Ovary (tissue), 3 donors: Measurements from ENCODE around the gene F7.

Source experiments
- CTCF ChIP-seq, 3 donors: fragments of 450-650 bp in 2 of 3; fragments of 200-600 bp in 1 of 3; IDR thresholded peaks; one replicate each; pipeline versions ENCODE4 v1.5.1 to v1.8.0; 2016 to 2022; ENCODE audit warnings: antibody characterized with exemption in 3 of 3, mild to moderate bottlenecking in 1 of 3
- EP300 ChIP-seq: sonication (generic); formaldehyde crosslinking; IDR thresholded peaks from one replicate; pipeline ENCODE4 v1.6.1; 2017; ENCODE audit warnings: antibody characterized with exemption
- POLR2A ChIP-seq: fragments of 450-650 bp; IDR thresholded peaks from one replicate; pipeline ENCODE4 v1.6.1; 2017; ENCODE audit warnings: antibody characterized with exemption, mild to moderate bottlenecking, moderate library complexity
- donor health status: DM: no; HTN: no; CAD: no.

DNA sequence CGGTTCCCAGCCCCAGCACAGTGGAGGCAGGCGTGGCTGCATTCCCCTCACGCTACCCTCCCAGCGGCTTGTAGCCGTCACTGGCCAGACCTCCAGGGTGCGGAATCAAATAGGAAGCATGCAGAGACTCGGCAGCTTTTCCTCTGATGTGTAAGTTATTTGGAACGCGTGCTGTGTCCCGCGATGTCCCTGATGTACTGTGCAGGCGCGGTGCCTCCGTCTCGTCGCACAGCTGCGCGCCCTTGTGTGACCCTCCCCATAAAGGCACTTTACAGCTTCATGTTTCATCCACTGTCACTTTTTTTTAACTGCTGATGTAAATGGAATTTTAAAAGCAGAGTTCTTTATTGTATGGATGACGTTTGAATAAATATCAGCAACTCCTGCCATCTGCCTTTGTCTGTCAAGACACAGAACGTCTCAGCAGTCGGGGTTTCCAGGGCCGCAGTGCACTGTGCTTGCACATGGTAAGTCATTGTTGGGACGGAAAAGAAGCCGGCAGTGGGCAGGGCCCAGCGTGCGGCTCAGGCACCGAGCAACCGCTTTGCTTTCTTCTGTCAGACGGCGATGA lies 7.3 kb upstream of the F7 start:
- TF ChIP-seq CTCF (IDR thresholded peaks at IDR 0.05) (no peak), EP300 (no peak), POLR2A (no peak)
